Measurements from ENCODE around the gene CDR2L.
"Not testable (repeated sequence)": the region's sequence is repeated elsewhere in the genome, so short reads cannot be mapped to it uniquely, and the experiment has no call there.

Gene CDR2L

GRCh38 chr17:75003957-75004355 lies 16.5 kb downstream of the CDR2L start:
- no peak for TF ChIP-seq PKNOX1 (IDR thresholded peaks at IDR 0.05)
- no peak for DNase-seq (ENCODE audit: extremely low spot score)
- ChIA-PET POLR2A (interaction anchor here (3.3 kb wide), 1 partner anchor 8 kb away, joined by 23 read pairs; the partner anchor contains the start of gene MRPL58), CTCF (interaction anchor here (0.6 to 1.4 kb wide), 3 partner anchors 13 to 43 kb away, joined by 3 to 4 read pairs (median 3); no protein-coding TSS in a partner anchor)

- no peak for TF ChIP-seq FOXK2 (IDR thresholded peaks at IDR 0.05)
- TF ChIP-seq FOXA1 (IDR thresholded peaks at IDR 0.05): no peak
- no peak for TF ChIP-seq ZNF384 (IDR thresholded peaks at IDR 0.05)
- no peak for TF ChIP-seq NFRKB (IDR thresholded peaks at IDR 0.05)
- TF ChIP-seq PKNOX1 (IDR thresholded peaks at IDR 0.05): no peak
- no peak for TF ChIP-seq TARDBP (IDR thresholded peaks at IDR 0.05)
- no peak for TF ChIP-seq SP1 (IDR thresholded peaks at IDR 0.05)
- no peak for TF ChIP-seq ARNT (IDR thresholded peaks at IDR 0.05)
- TF ChIP-seq BHLHE40 (IDR thresholded peaks at IDR 0.05; ENCODE audit: borderline replicate concordance): no peak
- no peak for TF ChIP-seq FOXM1 (IDR thresholded peaks at IDR 0.05; ENCODE audit: borderline replicate concordance)
- TF ChIP-seq L3MBTL2 (conservative IDR thresholded peaks at IDR 0.05): no peak
- no peak for TF ChIP-seq SUZ12 (IDR thresholded peaks at IDR 0.05)
- no peak for TF ChIP-seq ELF4 (IDR thresholded peaks at IDR 0.05)
- TF ChIP-seq CTBP1 (IDR thresholded peaks at IDR 0.05; ENCODE audit: borderline replicate concordance): no peak
- no peak for TF ChIP-seq LEF1 (IDR thresholded peaks at IDR 0.05; ENCODE audit: borderline replicate concordance)
- TF ChIP-seq HDGF (IDR thresholded peaks at IDR 0.05; ENCODE audit: borderline replicate concordance): no peak
- CTCF ChIA-PET: interaction anchor here (1.2 kb wide), 1 partner anchor 44 kb away, joined by 3 read pairs; no protein-coding TSS in a partner anchor
- DNase-seq (ENCODE audit: extremely low spot score): no peak
- POLR2A ChIA-PET: interaction anchor here (0.6 to 1.9 kb wide), 2 partner anchors 9 to 16 kb away, joined by 3 to 17 read pairs; partner anchors contain the start of gene CDR2L
Observed at GRCh38 chr17:75004371-75004770, 16.9 kb downstream of the CDR2L start.

GRCh38 chr17:75005291-75005690 lies 17.9 kb downstream of the CDR2L start:
- TF ChIP-seq TARDBP (IDR thresholded peaks at IDR 0.05) (no peak), L3MBTL2 (conservative IDR thresholded peaks at IDR 0.05) (no peak), PKNOX1 (IDR thresholded peaks at IDR 0.05) (no peak), FOXM1 (IDR thresholded peaks at IDR 0.05; ENCODE audit: borderline replicate concordance) (no peak), ZNF384 (IDR thresholded peaks at IDR 0.05) (no peak), HDGF (IDR thresholded peaks at IDR 0.05; ENCODE audit: borderline replicate concordance) (no peak), FOXK2 (IDR thresholded peaks at IDR 0.05) (no peak), CTBP1 (IDR thresholded peaks at IDR 0.05; ENCODE audit: borderline replicate concordance) (no peak), LEF1 (IDR thresholded peaks at IDR 0.05; ENCODE audit: borderline replicate concordance) (no peak), SP1 (IDR thresholded peaks at IDR 0.05) (no peak), ELF4 (IDR thresholded peaks at IDR 0.05) (no peak), BHLHE40 (IDR thresholded peaks at IDR 0.05; ENCODE audit: borderline replicate concordance) (no peak), FOXA1 (IDR thresholded peaks at IDR 0.05) (no peak), ARNT (IDR thresholded peaks at IDR 0.05) (no peak), SUZ12 (IDR thresholded peaks at IDR 0.05) (no peak), NFRKB (IDR thresholded peaks at IDR 0.05) (no peak)
- DNase-seq (ENCODE audit: extremely low spot score): no peak
- ChIA-PET CTCF (interaction anchor here (1.2 kb wide), 1 partner anchor 45 kb away, joined by 3 read pairs; no protein-coding TSS in a partner anchor), POLR2A (interaction anchor here (0.6 to 1.9 kb wide), 4 partner anchors 8 to 17 kb away, joined by 3 to 17 read pairs (median 4); partner anchors contain the start of gene CDR2L)

- ChIA-PET CTCF (interaction anchor here (1.3 kb wide), 1 partner anchor 45 kb away, joined by 10 read pairs; no protein-coding TSS in a partner anchor), POLR2A (interaction anchor here (1.0 to 1.9 kb wide), 2 partner anchors 14 to 18 kb away, joined by 3 to 17 read pairs; partner anchors contain the start of gene CDR2L)
Observed at GRCh38 chr17:75006084-75006483, 18.7 kb downstream of the CDR2L start.

GRCh38 chr17:75006653-75007052 lies 19.2 kb downstream of the CDR2L start:
- ChIA-PET CTCF (interaction anchor here (1.3 kb wide), 1 partner anchor 45 kb away, joined by 10 read pairs; no protein-coding TSS in a partner anchor), POLR2A (no interaction called here)
- no peak for TF ChIP-seq FOXM1 (IDR thresholded peaks at IDR 0.05; ENCODE audit: borderline replicate concordance)
- TF ChIP-seq L3MBTL2 (conservative IDR thresholded peaks at IDR 0.05): no peak
- no peak for TF ChIP-seq BHLHE40 (IDR thresholded peaks at IDR 0.05; ENCODE audit: borderline replicate concordance)
- no peak for TF ChIP-seq NFRKB (IDR thresholded peaks at IDR 0.05)
- no peak for TF ChIP-seq FOXK2 (IDR thresholded peaks at IDR 0.05)
- no peak for TF ChIP-seq HDGF (IDR thresholded peaks at IDR 0.05; ENCODE audit: borderline replicate concordance)
- TF ChIP-seq ARNT (IDR thresholded peaks at IDR 0.05): no peak
- TF ChIP-seq LEF1 (IDR thresholded peaks at IDR 0.05; ENCODE audit: borderline replicate concordance): no peak
- TF ChIP-seq SUZ12 (IDR thresholded peaks at IDR 0.05): no peak
- no peak for TF ChIP-seq ZNF384 (IDR thresholded peaks at IDR 0.05)
- no peak for TF ChIP-seq FOXA1 (IDR thresholded peaks at IDR 0.05)
- no peak for TF ChIP-seq SP1 (IDR thresholded peaks at IDR 0.05)
- no peak for TF ChIP-seq ELF4 (IDR thresholded peaks at IDR 0.05)
- TF ChIP-seq PKNOX1 (IDR thresholded peaks at IDR 0.05): no peak
- TF ChIP-seq CTBP1 (IDR thresholded peaks at IDR 0.05; ENCODE audit: borderline replicate concordance): no peak
- no peak for DNase-seq (ENCODE audit: extremely low spot score)

More at GRCh38 chr17:75006084-75006483, 18.7 kb downstream of the CDR2L start:
- not testable (repeated sequence) for DNase-seq (ENCODE audit: extremely low spot score)
